ENCODE results near the gene RBX1.
"Not testable (repeated sequence)": the region's sequence is repeated elsewhere in the genome, so short reads cannot be mapped to it uniquely, and the experiment has no call there.

RBX1 gene

DNA sequence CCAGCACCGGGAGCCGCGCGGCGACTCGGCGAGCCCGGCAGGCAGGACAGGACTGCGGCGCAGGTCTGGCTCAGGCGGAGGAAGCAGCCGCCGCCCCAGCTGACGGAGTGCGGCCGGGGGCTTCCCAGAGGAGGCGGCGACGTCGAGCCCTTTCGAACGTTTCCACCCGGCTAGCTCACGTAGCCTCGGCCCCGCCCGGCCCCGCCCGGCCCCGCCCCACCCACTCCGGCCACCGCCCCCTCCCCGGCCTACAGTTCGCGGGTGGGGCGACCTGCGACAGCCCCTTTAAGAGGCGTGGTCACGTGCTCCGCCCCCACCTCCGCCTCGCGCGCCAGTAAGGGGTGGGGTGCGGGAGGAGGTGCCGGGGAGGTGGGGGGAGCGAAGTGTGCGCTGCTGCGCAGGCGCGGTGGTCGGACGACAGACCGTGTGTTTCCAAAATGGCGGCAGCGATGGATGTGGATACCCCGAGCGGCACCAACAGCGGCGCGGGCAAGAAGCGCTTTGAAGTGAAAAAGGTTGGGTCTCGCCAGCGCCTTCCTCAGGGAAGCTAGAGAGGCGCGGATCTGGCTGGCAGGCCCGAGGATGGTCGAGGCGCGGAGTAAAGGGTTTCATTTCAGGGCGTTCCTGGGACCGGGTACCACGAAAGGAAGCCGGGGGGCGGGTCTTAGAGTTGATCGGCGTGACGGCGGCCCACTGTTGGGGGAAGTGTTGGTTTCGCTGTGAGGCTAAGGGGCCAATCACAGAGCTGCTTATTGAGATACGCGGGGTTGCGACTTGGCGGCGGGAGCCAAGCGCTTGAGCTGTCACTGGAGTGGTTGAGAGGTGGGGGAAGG is at the start of gene RBX1:
RBX1 (plus strand) TSS at position 417 of the 833 bp plus-strand sequence; CDS start at position 438, 21 bp downstream.
- H3K4me3 ChIP-seq (replicated peaks; ENCODE audit: low read depth, low read length) = peak within 1 kb of the TSS; percentile 92
- peak; percentile 99 for DNase-seq (ENCODE audit: low read depth)
- TF ChIP-seq, protein P1, sequence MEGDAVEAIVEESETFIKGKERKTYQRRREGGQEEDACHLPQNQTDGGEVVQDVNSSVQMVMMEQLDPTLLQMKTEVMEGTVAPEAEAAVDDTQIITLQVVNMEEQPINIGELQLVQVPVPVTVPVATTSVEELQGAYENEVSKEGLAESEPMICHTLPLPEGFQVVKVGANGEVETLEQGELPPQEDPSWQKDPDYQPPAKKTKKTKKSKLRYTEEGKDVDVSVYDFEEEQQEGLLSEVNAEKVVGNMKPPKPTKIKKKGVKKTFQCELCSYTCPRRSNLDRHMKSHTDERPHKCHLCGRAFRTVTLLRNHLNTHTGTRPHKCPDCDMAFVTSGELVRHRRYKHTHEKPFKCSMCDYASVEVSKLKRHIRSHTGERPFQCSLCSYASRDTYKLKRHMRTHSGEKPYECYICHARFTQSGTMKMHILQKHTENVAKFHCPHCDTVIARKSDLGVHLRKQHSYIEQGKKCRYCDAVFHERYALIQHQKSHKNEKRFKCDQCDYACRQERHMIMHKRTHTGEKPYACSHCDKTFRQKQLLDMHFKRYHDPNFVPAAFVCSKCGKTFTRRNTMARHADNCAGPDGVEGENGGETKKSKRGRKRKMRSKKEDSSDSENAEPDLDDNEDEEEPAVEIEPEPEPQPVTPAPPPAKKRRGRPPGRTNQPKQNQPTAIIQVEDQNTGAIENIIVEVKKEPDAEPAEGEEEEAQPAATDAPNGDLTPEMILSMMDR (IDR thresholded peaks at IDR 0.05; ENCODE audit: low read length, missing control alignments) = no peak

DNA sequence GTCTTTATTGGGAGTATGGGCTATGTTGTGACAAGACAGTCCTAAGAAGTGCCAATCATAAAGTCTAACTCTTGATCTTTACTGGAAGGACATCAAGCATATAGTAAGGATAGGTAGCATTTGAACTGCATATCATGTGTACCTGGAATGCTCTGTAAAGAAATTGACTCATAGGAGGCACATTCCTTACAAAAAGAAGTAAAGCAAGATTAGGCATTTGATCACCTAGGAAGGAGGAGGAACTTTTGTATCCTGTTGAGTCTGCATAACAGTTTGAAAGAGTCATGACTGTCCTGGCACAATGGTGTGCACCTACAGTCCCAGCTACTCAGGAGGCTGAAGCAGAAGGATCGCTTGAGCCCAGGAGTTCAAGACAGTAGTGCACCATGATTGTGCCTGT is 47.1 kb upstream of the RBX1 start:
- H3K4me3 ChIP-seq (replicated peaks; ENCODE audit: low read depth, low read length) = no peak overlapping the region
- DNase-seq (ENCODE audit: low read depth) = no peak
- TF ChIP-seq, protein P1 (IDR thresholded peaks at IDR 0.05; ENCODE audit: low read length, missing control alignments) = no peak

DNA sequence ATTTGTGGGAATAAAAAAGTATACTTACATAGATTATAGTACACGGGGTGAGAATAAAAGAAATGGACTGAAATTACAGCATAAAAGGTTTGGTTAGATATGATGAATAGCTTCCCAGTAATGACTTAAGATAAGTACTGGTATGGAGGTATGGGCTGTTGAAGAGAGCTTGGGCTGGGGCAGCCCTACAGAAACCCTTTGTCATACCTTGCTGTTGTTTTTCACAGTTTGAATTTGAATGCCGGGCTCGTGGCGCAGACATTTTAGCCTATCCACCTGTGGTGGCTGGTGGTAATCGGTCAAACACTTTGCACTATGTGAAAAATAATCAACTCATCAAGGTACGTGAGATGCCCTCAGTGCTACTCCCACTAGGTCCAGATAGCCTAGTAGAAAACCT is 42.3 kb upstream of the RBX1 start:
- no peak for DNase-seq (ENCODE audit: low read depth)
- TF ChIP-seq, protein P1 (IDR thresholded peaks at IDR 0.05; ENCODE audit: low read length, missing control alignments) = no peak
- no peak overlapping the region for H3K4me3 ChIP-seq (replicated peaks; ENCODE audit: low read depth, low read length)

DNA sequence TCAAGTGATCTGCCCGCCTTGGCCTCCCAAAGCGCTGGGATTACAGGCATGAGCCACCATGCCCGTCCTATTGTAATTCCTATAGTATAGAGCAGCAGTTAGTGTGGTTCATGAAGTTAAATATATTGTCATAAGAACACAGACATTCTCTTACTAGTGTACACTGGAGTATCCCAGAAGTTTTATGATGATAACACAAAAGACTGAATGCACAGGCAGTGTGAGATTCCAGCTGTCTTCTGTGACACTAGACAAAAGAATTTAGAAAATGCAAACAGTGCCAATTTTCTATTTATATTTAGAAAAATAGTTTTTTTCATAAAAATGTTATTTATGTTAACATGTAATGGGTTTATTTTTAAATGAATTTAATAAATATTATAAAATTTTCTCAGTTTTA is 39.4 kb upstream of the RBX1 start:
- TF ChIP-seq, protein P1 (IDR thresholded peaks at IDR 0.05; ENCODE audit: low read length, missing control alignments) = no peak
- peak; percentile 8 for DNase-seq (ENCODE audit: low read depth)
- H3K4me3 ChIP-seq (replicated peaks; ENCODE audit: low read depth, low read length) = no peak overlapping the region

DNA sequence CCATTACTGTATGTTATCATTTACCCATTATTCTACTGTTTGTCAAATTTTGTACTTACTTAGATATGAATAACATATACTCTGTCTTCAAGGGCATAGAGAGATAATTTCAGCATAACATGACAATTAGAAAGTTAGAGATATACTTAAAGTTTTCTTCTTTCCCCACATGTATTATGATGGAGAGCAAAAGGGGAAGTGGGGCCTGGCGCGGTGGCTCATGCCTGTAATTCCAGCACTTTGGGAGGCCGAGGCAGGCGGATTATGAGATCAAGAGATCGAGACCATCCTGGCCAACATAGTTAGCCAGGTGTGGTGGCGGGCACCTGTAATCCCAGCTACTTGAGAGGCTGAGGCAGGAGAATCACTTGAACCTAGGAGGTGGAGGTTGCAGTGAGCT is 38.2 kb upstream of the RBX1 start:
- DNase-seq (ENCODE audit: low read depth); H3K4me3 ChIP-seq (replicated peaks; ENCODE audit: low read depth, low read length): not testable (repeated sequence)

DNA sequence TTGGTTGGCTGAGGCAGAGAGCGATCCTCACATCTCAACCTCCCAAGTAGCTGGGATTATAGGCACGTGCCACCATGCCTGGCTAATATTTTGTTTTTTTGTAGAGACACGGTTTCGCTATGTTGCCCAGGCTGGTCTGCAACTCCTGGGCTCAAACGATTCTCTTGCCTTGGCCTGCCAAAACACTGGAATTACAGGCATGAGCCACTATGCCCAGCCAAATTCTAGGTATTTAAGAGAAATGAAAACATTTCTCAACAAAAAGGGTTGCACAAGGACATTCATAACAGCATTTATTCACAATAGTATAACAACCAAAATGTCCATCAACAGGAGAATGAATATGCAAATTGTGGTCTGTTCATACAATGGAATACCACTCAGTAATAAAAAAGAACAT is 31.7 kb upstream of the RBX1 start:
- peak; percentile 17 for DNase-seq (ENCODE audit: low read depth)
- no peak overlapping the region for H3K4me3 ChIP-seq (replicated peaks; ENCODE audit: low read depth, low read length)
- TF ChIP-seq, protein P1 (IDR thresholded peaks at IDR 0.05; ENCODE audit: low read length, missing control alignments) = no peak

DNA sequence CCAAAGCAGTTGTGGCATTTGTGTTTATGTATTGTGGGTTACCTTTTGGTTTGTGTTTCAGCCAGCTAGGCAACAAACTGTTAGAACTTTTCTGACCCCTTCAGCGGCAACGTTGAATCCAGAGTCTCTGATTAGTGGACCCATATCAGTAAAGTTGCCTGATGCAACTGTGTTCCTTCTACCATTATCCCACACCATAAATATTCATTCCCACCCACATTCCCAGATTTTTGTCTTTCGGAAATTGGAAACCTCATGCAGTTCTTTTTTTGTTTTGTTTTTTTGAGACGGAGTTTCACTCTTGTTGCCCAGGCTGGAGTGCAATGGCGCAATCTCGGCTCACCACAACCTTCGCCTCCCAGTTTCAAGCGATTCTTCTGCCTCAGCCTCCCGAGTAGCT is 30.7 kb upstream of the RBX1 start:
- DNase-seq (ENCODE audit: low read depth) = no peak
- H3K4me3 ChIP-seq (replicated peaks; ENCODE audit: low read depth, low read length) = no peak overlapping the region
- TF ChIP-seq, protein P1 (IDR thresholded peaks at IDR 0.05; ENCODE audit: low read length, missing control alignments) = no peak
